T-cell (primary cell): ENCODE measurements around the gene MCF2L2. TPM values are rescaled to one million over a fixed set of nuclear protein-coding genes. Genes with fewer than 3 reads are reported as not detected.

Experiments used
- ATAC-seq, 4 experiments: fragments of 200-7000 bp in 3 of 4; fragments of 150-1000 bp in 1 of 4; cut with Tn5 transposase; replicated peaks in 1 of 4; 1 replicate in 3 of 4; 2 replicates in 1 of 4; pipeline ENCODE4 v1.10.0; 2021; ENCODE audit warnings: moderate library complexity in 3 of 4, mild to moderate bottlenecking in 2 of 4, moderate number of reproducible peaks in 1 of 4
- CTCF ChIA-PET, 2 donors: fragments of 300-600 bp; sonication (Branson Sonifier 250); formaldehyde crosslinking; loops; one replicate each; lab custom pipeline; 2022; ENCODE audit warnings: antibody characterized with exemption in 2 of 2; lab: Charles Lee
- POLR2A ChIA-PET, 2 donors: fragments of 300-600 bp; sonication (Branson Sonifier 250); formaldehyde crosslinking; loops; one replicate each; lab custom pipeline; 2022; ENCODE audit warnings: antibody characterized with exemption in 2 of 2; lab: Charles Lee
- DNase-seq, 35 experiments: peaks; one replicate each; pipeline versions ENCODE4 v3.0.0 to v3.0.0-alpha.2; 2013 to 2023
- H3K27ac ChIP-seq: one replicate; pipeline ENCODE4 v1.5.1; 2013; ENCODE audit warnings: low read length
- H3K27me3 ChIP-seq, 2 experiments: replicated peaks in 1 of 2; 1 replicate in 1 of 2; 2 replicates in 1 of 2; pipeline versions ENCODE4 v1.6.1 to v1.7.0; 2013; ENCODE audit warnings: low read length in 1 of 2, mixed read lengths in 1 of 2; ENCODE audit not compliant: control insufficient read depth in 2 of 2, insufficient read depth in 2 of 2; ENCODE audit errors: extremely low read depth in 1 of 2
- H3K36me3 ChIP-seq, 2 donors: 1 replicate in 1 of 2; 2 replicates in 1 of 2; pipeline versions ENCODE4 v1.6.1 to v1.7.0; 2013; ENCODE audit warnings: low read length in 1 of 2; ENCODE audit not compliant: control insufficient read depth in 2 of 2, insufficient read depth in 1 of 2; ENCODE audit errors: extremely low read depth in 1 of 2
- H3K4me1 ChIP-seq, 2 experiments: 1 replicate in 1 of 2; 2 replicates in 1 of 2; pipeline versions ENCODE4 v1.6.1 to v1.7.0; 2013; ENCODE audit warnings: low read length in 2 of 2, mixed read lengths in 1 of 2; ENCODE audit not compliant: insufficient read depth in 2 of 2, control insufficient read depth in 1 of 2; ENCODE audit errors: extremely low read depth in 1 of 2
- H3K4me3 ChIP-seq, 2 donors: 1 replicate in 1 of 2; 2 replicates in 1 of 2; pipeline versions ENCODE4 v1.5.1 to v1.7.0; 2013; ENCODE audit warnings: mild to moderate bottlenecking in 2 of 2, low read length in 1 of 2, moderate library complexity in 1 of 2; ENCODE audit not compliant: control insufficient read depth in 1 of 2; ENCODE audit errors: extremely low read depth in 1 of 2
- H3K9me3 ChIP-seq: 2 replicates; pipeline ENCODE4 v1.7.0; 2013
- H3K27ac Mint-ChIP-seq, 2 donors: one replicate each; pipeline ENCODE4 v1.8.0; 2020 to 2021; ENCODE audit warnings: mild to moderate bottlenecking in 2 of 2, mixed read lengths in 2 of 2
- H3K27me3 Mint-ChIP-seq, 2 donors: one replicate each; pipeline ENCODE4 v1.8.0; 2021 to 2022; ENCODE audit warnings: mixed read lengths in 2 of 2
- H3K36me3 Mint-ChIP-seq: one replicate; pipeline ENCODE4 v1.8.0; 2021; ENCODE audit warnings: mixed read lengths
- H3K4me1 Mint-ChIP-seq, 3 donors: one replicate each; pipeline ENCODE4 v1.8.0; 2020 to 2022; ENCODE audit warnings: mixed read lengths in 3 of 3, mild to moderate bottlenecking in 1 of 3
- H3K4me3 Mint-ChIP-seq, 3 donors: one replicate each; pipeline ENCODE4 v1.8.0; 2020 to 2022; ENCODE audit warnings: mild to moderate bottlenecking in 3 of 3, mixed read lengths in 3 of 3, moderate library complexity in 3 of 3
- H3K9me3 Mint-ChIP-seq, 3 donors: one replicate each; pipeline ENCODE4 v1.8.0; 2020 to 2022; ENCODE audit warnings: mixed read lengths in 3 of 3
- WGBS: methylation state at CpG from one replicate; pipeline ENCODE4 v1.1.5; 2013; ENCODE audit warnings: missing lambda C conversion rate; ENCODE audit not compliant: insufficient coverage; 5-methylcytosine and 5-hydroxymethylcytosine counted together
- total RNA-seq, 35 experiments: library from RNA in 6 of 35; stranded (reverse) in 6 of 35; fragments of 120-200 nt in 1 of 35; gene quantifications; one replicate each; pipeline versions ENCODE4 v1.2.1 to v1.2.4 and lab custom pipeline; 2013 to 2026

MCF2L2 gene
- total RNA-seq, 5 donors from 2014 or later (not counting 1 experiment from before 2014, with no cell fraction given): 4.8 to 8.1 (median 5.9) TPM

DNA sequence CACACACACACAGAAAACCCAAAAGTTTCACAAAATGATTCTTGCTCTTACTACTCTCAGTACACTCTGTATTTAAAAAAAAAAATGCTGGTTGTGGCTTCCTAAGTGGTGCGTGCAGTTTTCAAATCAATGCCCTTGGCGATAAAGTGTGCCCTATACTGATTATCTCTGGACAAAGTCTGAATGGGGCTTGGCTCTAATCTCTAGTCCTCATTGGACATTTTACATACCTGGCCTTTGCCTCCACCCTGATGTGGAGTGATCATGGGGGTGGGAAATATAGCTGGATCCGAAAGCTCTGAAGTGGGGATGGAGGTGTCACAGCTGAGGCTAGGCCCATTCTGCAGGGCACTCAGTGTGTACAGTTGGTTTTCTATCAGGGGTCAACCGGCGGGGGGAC is 161.3 kb downstream of the MCF2L2 start:
- no peaks in the 10 kb centered on the region for H3K36me3 ChIP-seq
- POLR2A ChIA-PET: no interaction called here
- H3K4me1 ChIP-seq: no peaks in the 10 kb centered on the region
- H3K4me1 Mint-ChIP-seq: no peaks in the 10 kb centered on the region
- no peak overlapping the region for H3K4me3 Mint-ChIP-seq
- H3K27ac Mint-ChIP-seq: no peak overlapping the region
- H3K27me3 ChIP-seq: no peaks in the 10 kb centered on the region
- H3K4me3 ChIP-seq: no peak overlapping the region
- H3K27me3 Mint-ChIP-seq: peaks cover 2 to 6% of the 10 kb centered on the region in 2 donors
- CTCF ChIA-PET: no interaction called here
- H3K9me3 Mint-ChIP-seq: no peaks in the 10 kb centered on the region
- ATAC-seq (no peak), DNase-seq (no peak)
- H3K27ac ChIP-seq: no peak overlapping the region
- H3K36me3 Mint-ChIP-seq: peaks cover 10% of the 10 kb centered on the region
- 93% methylated on average over 2 of the region's 5 CpGs for WGBS
- no peaks in the 10 kb centered on the region for H3K9me3 ChIP-seq

DNA sequence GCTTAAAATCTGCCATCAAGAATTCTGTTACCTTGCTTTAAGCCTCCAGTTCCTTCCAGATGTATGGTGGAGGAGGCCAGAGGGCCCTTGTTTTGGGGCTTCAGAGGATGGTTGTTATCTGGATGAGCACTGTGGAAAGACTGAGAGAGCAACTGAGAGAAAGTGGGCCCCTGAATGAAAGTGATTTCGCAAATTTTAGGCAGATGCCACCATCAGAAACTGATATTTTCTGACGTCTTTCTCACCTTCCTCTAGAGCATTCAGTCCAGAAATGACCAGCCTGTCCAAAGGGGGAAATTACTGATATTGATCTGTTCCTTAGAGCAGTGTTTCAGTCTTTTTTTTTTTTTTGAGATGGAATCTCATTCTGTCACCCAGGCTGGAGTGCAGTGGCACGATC is 162.0 kb downstream of the MCF2L2 start:
- no peaks in the 10 kb centered on the region for H3K36me3 ChIP-seq
- H3K27me3 Mint-ChIP-seq: peaks cover 2 to 6% of the 10 kb centered on the region in 2 donors
- H3K4me3 ChIP-seq: no peak overlapping the region
- H3K27me3 ChIP-seq: no peaks in the 10 kb centered on the region
- ChIA-PET POLR2A (no interaction called here), CTCF (no interaction called here)
- no peaks in the 10 kb centered on the region for H3K9me3 Mint-ChIP-seq
- no peaks in the 10 kb centered on the region for H3K4me1 ChIP-seq
- H3K4me3 Mint-ChIP-seq: no peak overlapping the region
- no peak overlapping the region for H3K27ac Mint-ChIP-seq
- no peaks in the 10 kb centered on the region for H3K4me1 Mint-ChIP-seq
- DNase-seq: no peak
- ATAC-seq: no peak
- WGBS: no CpG with 5 or more reads among the region's 3 CpGs
- H3K36me3 Mint-ChIP-seq: peaks cover 10% of the 10 kb centered on the region
- no peaks in the 10 kb centered on the region for H3K9me3 ChIP-seq
- no peak overlapping the region for H3K27ac ChIP-seq

DNA sequence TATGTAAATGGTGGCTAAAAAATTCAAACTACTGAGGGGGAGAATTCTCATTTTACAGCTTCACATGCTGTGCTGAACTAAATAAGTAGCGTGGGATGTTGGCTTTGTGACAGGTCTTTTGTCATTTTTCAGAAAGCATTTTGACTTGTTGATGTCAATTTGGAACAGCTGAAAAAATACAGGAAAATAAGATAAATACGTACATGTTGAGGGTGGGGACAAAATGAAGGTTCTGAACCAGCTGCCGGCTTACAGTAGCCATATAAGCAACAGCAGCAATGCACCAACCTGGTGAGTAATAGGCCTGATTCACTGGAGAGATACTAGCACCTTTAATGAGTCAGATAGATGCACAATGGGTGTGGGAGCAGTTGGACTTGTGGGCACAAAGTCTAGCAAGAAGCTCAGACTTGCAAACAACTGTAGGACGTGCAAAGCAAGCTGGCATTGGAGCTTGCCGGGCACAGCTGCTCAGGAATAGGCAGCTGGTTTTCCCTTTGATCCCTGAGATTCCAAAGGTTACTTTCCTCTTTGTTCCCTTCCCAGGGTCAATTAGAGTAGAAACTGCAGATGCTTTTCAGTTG is 162.5 kb downstream of the MCF2L2 start:
- no peaks in the 10 kb centered on the region for H3K4me1 ChIP-seq
- peaks cover 2 to 6% of the 10 kb centered on the region in 2 donors for H3K27me3 Mint-ChIP-seq
- POLR2A ChIA-PET: no interaction called here

DNA sequence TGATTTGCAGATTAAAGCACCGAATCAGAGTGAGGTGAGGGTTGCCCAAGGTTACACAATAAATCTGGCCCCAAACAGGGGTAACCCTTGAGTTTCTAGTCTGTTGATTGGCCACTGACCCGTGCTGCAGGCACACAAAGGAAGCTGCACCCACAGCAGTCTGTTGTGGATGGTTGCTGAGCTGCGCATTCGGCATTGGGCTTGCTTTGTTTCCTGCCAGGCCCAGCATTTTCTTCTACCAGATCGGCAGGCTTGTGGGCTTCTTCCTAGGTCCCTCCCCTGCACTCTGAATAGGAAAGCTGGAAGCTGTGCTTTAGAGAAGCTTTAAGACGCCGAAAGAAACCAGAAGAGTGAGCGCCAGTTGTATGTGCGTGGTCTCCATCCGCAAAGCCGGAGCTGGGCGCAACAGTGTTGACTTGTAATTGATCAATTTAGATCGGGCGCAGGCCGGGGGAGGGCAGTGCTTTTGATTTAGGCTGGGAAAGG is 163.2 kb downstream of the MCF2L2 start:
- no peak overlapping the region for H3K27ac Mint-ChIP-seq
- CTCF ChIA-PET: interaction anchor here in 1 of 2 donors (0.5 kb wide), 1 partner anchor 52 kb away, joined by 3 read pairs; no protein-coding TSS in a partner anchor
- POLR2A ChIA-PET: no interaction called here
- no peak overlapping the region for H3K4me3 Mint-ChIP-seq
- H3K9me3 ChIP-seq: no peaks in the 10 kb centered on the region
- no peak overlapping the region for H3K4me3 ChIP-seq
- no peak for DNase-seq
- no peaks in the 10 kb centered on the region for H3K27me3 ChIP-seq
- H3K4me1 ChIP-seq: no peaks in the 10 kb centered on the region
- ATAC-seq: no peak
- H3K9me3 Mint-ChIP-seq: no peaks in the 10 kb centered on the region
- H3K4me1 Mint-ChIP-seq: no peaks in the 10 kb centered on the region
- no peak overlapping the region for H3K27ac ChIP-seq
- peaks cover 2 to 6% of the 10 kb centered on the region in 2 donors for H3K27me3 Mint-ChIP-seq
- WGBS: 86% methylated on average over 12 of the region's 15 CpGs
- H3K36me3 ChIP-seq: no peaks in the 10 kb centered on the region
- H3K36me3 Mint-ChIP-seq: peaks cover 9% of the 10 kb centered on the region

More for the DNA sequence above, 162.5 kb downstream of the MCF2L2 start:
- H3K27me3 ChIP-seq: no peaks in the 10 kb centered on the region
- 56% methylated on average over 5 of the region's 5 CpGs for WGBS
- ATAC-seq: peak in 2 of 4 experiments; percentile 40 to 45
- Mint-ChIP-seq H3K4me3 (no peak overlapping the region), H3K36me3 (peaks cover 10% of the 10 kb centered on the region), H3K9me3 (no peaks in the 10 kb centered on the region), H3K4me1 (no peaks in the 10 kb centered on the region), H3K27ac (no peak overlapping the region)
- CTCF ChIA-PET: no interaction called here
- H3K4me3 ChIP-seq: no peak overlapping the region
- DNase-seq: no peak
- H3K27ac ChIP-seq: no peak overlapping the region
- no peaks in the 10 kb centered on the region for H3K9me3 ChIP-seq
- H3K36me3 ChIP-seq: no peaks in the 10 kb centered on the region

DNA sequence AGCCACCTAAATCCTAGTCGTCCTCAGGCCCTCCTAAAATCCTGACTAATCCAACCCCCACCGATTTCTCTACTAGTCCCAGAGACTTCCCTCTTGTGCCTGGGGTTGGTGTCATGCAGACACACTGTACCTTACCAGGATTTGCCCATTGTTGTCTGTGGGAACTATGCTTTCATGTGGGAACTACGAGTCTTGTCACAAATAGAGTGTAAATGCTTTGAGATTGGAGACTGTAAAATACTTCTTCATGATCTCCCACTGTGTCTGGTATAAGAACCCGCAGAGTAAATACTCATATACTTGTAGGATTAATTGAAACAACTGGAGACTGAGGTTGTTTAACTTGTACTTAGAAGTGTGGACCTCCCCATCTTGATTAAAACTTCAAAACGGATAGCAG is 164.2 kb downstream of the MCF2L2 start:
- WGBS: 100% methylated on average over 2 of the region's 5 CpGs
- Histone ChIP-seq H3K27me3 (no peaks in the 10 kb centered on the region), H3K9me3 (no peaks in the 10 kb centered on the region), H3K36me3 (no peaks in the 10 kb centered on the region), H3K4me1 (no peaks in the 10 kb centered on the region), H3K4me3 (no peak overlapping the region), H3K27ac (no peak overlapping the region)
- Mint-ChIP-seq H3K27me3 (peaks cover 7 to 9% of the 10 kb centered on the region in 2 donors), H3K4me3 (no peak overlapping the region), H3K4me1 (no peaks in the 10 kb centered on the region), H3K27ac (no peak overlapping the region), H3K9me3 (no peaks in the 10 kb centered on the region), H3K36me3 (peaks cover 5% of the 10 kb centered on the region)
- ChIA-PET POLR2A (no interaction called here), CTCF (no interaction called here)
- DNase-seq (no peak), ATAC-seq (no peak)

DNA sequence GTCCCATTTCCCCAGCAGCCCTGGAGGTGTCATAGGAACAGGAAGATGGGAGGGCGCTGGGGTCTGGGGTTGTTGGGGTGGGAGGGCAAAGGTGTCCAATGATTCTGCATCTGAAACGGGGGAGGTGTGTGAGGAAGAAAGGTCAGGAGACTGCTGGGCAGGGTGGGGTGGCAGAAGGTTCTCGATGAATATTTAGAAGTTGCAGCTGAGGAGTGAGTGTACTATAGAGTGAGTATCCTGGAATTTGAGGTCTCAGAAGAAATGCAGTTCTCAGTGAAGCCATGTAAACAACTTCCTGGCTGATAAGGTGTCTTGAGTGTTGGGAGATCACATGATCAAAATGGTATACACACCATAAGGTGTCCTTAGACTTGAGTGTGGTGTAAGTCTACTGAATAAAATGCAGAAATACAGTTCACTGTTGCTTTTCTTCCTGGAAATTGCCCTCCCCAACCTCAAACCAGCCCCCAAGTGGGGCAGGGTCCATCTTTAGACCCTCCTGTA is 165.5 kb downstream of the MCF2L2 start:
- H3K4me3 ChIP-seq: no peak overlapping the region
- Mint-ChIP-seq H3K9me3 (no peaks in the 10 kb centered on the region), H3K27me3 (peaks cover 12 to 15% of the 10 kb centered on the region in 2 donors), H3K36me3 (no peaks in the 10 kb centered on the region), H3K27ac (no peak overlapping the region), H3K4me1 (no peaks in the 10 kb centered on the region), H3K4me3 (no peak overlapping the region)
- H3K27ac ChIP-seq: no peak overlapping the region
- peaks cover 0 to 6% of the 10 kb centered on the region in 2 experiments for H3K27me3 ChIP-seq
- POLR2A ChIA-PET: no interaction called here
- ATAC-seq (no peak), DNase-seq (no peak)
- CTCF ChIA-PET: no interaction called here
- WGBS: 94% methylated on average over 3 of the region's 3 CpGs
- H3K9me3 ChIP-seq: no peaks in the 10 kb centered on the region
- H3K36me3 ChIP-seq: no peaks in the 10 kb centered on the region
- no peaks in the 10 kb centered on the region for H3K4me1 ChIP-seq
